Bronchial epithelial cell (primary cell): ENCODE data around the gene NEURL3. TPM values are rescaled to one million over a fixed set of nuclear protein-coding genes. Genes with fewer than 3 reads are reported as not detected.
"Not testable (repeated sequence)": the region's sequence is repeated elsewhere in the genome, so short reads cannot be mapped to it uniquely, and the experiment has no call there.

ENCODE experiments used
- DNase-seq: peaks from one replicate; pipeline ENCODE4 v3.0.0-alpha.2; 2010; ENCODE audit warnings: low read depth
- FAIRE-seq: peaks from 2 replicates; lab custom pipeline; 2011; peaks lifted over from hg19 to GRCh38; lab: Jason Lieb, UNC
- H3K27me3 ChIP-seq: 2 replicates; pipeline ENCODE4 v1.5.1; 2011; ENCODE audit warnings: low read length; ENCODE audit not compliant: control insufficient read depth, insufficient read depth
- H3K36me3 ChIP-seq: 2 replicates; pipeline ENCODE4 v1.5.1; 2011; ENCODE audit warnings: low read length; ENCODE audit not compliant: control insufficient read depth, insufficient read depth
- H3K4me3 ChIP-seq: 2 replicates; pipeline ENCODE4 v1.5.1; 2011; ENCODE audit warnings: mild to moderate bottlenecking, low read depth, low read length, control low read depth
- total RNA-seq: library from RNA; depleted of rRNA; stranded (reverse); fragments of >200 nt; gene quantifications from 2 replicates; pipeline ENCODE4 v1.2.1, GENCODE V29; 2014
- TF ChIP-seq, protein P1 (sequence below): IDR thresholded peaks from 2 replicates; pipeline ENCODE4 v1.5.1; 2011; ENCODE audit warnings: mild to moderate bottlenecking, moderate library complexity, low read length, control low read depth, inconsistent platforms; ENCODE audit not compliant: insufficient read depth, severe bottlenecking

NEURL3 gene
- total RNA-seq, 1 donor from 2014 or later: not detected

DNA sequence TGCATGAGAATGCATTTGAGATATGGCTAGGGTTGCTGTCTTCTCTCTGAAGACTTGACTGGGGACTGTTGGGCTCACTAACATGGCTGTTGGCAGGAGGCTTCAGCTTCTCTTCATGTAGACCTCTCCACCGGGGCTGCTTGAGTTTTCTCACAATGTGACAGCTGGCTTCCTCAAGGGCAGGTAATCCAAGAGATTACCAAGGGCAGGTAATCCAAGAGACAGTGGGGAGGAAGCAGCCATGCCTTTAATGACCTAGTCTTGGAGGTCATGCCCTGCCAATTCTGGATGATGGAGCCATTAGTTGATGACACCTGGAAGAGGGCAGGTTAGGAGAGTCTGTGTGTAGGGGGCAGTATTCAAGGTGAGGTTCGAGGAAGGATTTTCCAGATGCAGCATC, 40.5 kb downstream of the NEURL3 start:
- DNase-seq (no peak), FAIRE-seq (no peak)
- Histone ChIP-seq H3K36me3 (no peaks in the 10 kb centered on the region), H3K27me3 (no peaks in the 10 kb centered on the region), H3K4me3 (no peak overlapping the region)
- TF ChIP-seq, protein P1, sequence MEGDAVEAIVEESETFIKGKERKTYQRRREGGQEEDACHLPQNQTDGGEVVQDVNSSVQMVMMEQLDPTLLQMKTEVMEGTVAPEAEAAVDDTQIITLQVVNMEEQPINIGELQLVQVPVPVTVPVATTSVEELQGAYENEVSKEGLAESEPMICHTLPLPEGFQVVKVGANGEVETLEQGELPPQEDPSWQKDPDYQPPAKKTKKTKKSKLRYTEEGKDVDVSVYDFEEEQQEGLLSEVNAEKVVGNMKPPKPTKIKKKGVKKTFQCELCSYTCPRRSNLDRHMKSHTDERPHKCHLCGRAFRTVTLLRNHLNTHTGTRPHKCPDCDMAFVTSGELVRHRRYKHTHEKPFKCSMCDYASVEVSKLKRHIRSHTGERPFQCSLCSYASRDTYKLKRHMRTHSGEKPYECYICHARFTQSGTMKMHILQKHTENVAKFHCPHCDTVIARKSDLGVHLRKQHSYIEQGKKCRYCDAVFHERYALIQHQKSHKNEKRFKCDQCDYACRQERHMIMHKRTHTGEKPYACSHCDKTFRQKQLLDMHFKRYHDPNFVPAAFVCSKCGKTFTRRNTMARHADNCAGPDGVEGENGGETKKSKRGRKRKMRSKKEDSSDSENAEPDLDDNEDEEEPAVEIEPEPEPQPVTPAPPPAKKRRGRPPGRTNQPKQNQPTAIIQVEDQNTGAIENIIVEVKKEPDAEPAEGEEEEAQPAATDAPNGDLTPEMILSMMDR: no peak

GRCh38 chr2:96464061-96464460, 41.1 kb downstream of the NEURL3 start:
- TF ChIP-seq, protein P1: no peak
- Histone ChIP-seq H3K27me3 (no peaks in the 10 kb centered on the region), H3K36me3 (no peaks in the 10 kb centered on the region), H3K4me3 (no peak overlapping the region)
- DNase-seq (no peak), FAIRE-seq (no peak)

DNA sequence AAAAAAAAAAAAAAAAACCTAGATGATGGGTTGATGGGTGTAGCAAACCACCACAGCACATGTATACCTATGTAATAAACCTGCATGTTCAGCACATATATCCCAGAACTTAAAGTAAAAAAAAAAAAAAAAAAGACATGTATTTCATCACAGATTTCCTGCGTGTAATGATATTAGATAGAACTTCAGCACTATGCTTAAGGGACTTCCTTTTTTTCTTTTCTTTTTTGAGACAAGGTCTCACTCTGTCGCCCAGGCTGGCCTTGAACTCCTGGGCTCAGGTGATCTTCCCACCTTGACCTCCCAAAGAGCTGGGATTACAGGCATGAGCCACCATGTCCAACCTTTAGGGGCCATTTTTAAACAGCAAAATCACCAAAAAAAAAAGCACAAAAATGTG, 42.0 kb downstream of the NEURL3 start:
- Histone ChIP-seq H3K27me3 (no peaks in the 10 kb centered on the region), H3K4me3 (no peak overlapping the region), H3K36me3 (no peaks in the 10 kb centered on the region)
- FAIRE-seq: no peak
- DNase-seq: no peak
- TF ChIP-seq, protein P1: no peak

- FAIRE-seq, DNase-seq, H3K4me3 ChIP-seq, H3K36me3 ChIP-seq, H3K27me3 ChIP-seq: not testable (repeated sequence)
Observed at GRCh38 chr2:96461616-96462015, 43.5 kb downstream of the NEURL3 start.

DNA sequence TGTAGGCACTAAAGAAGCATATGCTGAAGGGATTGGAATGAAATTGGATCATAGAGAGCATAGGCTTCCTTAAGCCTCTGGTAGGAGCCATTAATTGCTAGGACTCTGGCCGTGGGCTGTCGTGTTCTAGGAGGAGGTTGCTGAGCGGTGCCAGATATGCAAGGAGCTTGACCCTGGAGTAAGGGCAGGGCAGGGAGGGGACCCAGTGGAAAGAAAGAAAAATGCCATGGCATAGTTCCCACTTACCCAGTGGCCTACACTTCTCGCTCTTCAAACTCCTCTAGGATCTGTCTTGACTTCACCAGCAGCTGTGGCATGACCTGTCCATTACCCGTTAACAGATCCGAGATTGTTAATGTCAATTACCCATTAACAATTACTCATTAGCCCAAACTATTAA, 53.1 kb downstream of the NEURL3 start:
- H3K4me3 ChIP-seq: no peak overlapping the region
- H3K27me3 ChIP-seq: no peaks in the 10 kb centered on the region
- TF ChIP-seq, protein P1: no peak
- DNase-seq (no peak), FAIRE-seq (peak; percentile 18)
- no peaks in the 10 kb centered on the region for H3K36me3 ChIP-seq

GRCh38 chr2:96449637-96450036, 55.5 kb downstream of the NEURL3 start:
- TF ChIP-seq, protein P1: no peak
- DNase-seq: no peak
- no peaks in the 10 kb centered on the region for H3K36me3 ChIP-seq
- no peak for FAIRE-seq
- no peak overlapping the region for H3K4me3 ChIP-seq
- no peaks in the 10 kb centered on the region for H3K27me3 ChIP-seq
